HepG2 (cell line): ENCODE measurements around the gene TANC1. TPM values are rescaled to one million over a fixed set of nuclear protein-coding genes. Genes with fewer than 3 reads are reported as not detected.

ENCODE experiments used
- ATAC-seq: fragments of 200-7000 bp; cut with Tn5 transposase; 3 replicates; pipeline ENCODE4 v1.9.1; 2020; ENCODE audit warnings: mild to moderate bottlenecking, moderate library complexity
- BruUV-seq: library from RNA; stranded (reverse); fragments of 400-500 nt; replicated peaks from 2 replicates; lab custom pipeline; 2021; lab: Mats Ljungman, UMichigan
- CTCF ChIA-PET: fragments of 300-600 bp; formaldehyde crosslinking; extraction: SDS; loops from one replicate; lab custom pipeline; 2021; ENCODE audit warnings: low total read pairs, inconsistent platforms, low intra/inter-chr PET ratio; lab: Yijun Ruan, JAX
- POLR2A ChIA-PET: fragments of 350-600 bp; sonication (Branson Sonifier 250); formaldehyde crosslinking; loops from one replicate; lab custom pipeline; 2020; ENCODE audit warnings: antibody characterized with exemption, inconsistent platforms; lab: Yijun Ruan, JAX
- DNase-seq: peaks from one replicate; pipeline ENCODE4 v3.0.0-alpha.2; 2015; ENCODE audit warnings: low spot score
- FAIRE-seq: peaks from 3 replicates; lab custom pipeline; 2011; peaks lifted over from hg19 to GRCh38; lab: Jason Lieb, UNC
- H2AFZ ChIP-seq: one replicate; pipeline ENCODE4 v1.6.1; 2011; ENCODE audit warnings: low read length, inconsistent platforms
- H3K27ac ChIP-seq: fragments of 300-600 bp; 3 replicates; pipeline ENCODE4 v1.8.0; 2011; ENCODE audit warnings: mixed run types, mild to moderate bottlenecking, mixed read lengths, low read length, inconsistent platforms; ENCODE audit not compliant: insufficient read depth; ENCODE audit errors: extremely low read length
- H3K27me3 ChIP-seq, 2 experiments: fragments of 200-600 bp in 1 of 2; 2 replicates in 1 of 2; 3 replicates in 1 of 2; pipeline versions ENCODE4 v1.6.0 to v1.8.0; 2011; ENCODE audit warnings: low read length in 2 of 2, mild to moderate bottlenecking in 2 of 2, moderate library complexity in 2 of 2, inconsistent platforms in 1 of 2; ENCODE audit not compliant: insufficient read depth in 2 of 2, control insufficient read depth in 1 of 2
- H3K36me3 ChIP-seq, 2 experiments: fragments of 200-600 bp in 1 of 2; replicated peaks in 1 of 2; 2 replicates in 1 of 2; 3 replicates in 1 of 2; pipeline versions ENCODE4 v1.5.1 to v1.8.0; 2011; ENCODE audit warnings: low read length in 2 of 2, inconsistent platforms in 1 of 2; ENCODE audit not compliant: insufficient read depth in 2 of 2, control insufficient read depth in 1 of 2
- H3K4me1 ChIP-seq: 2 replicates; pipeline ENCODE4 v1.5.1; 2012; ENCODE audit warnings: low read length, inconsistent platforms; ENCODE audit not compliant: insufficient read depth
- H3K4me2 ChIP-seq: 2 replicates; pipeline ENCODE4 v1.6.0; 2011; ENCODE audit warnings: low read depth, low read length, inconsistent platforms
- H3K4me3 ChIP-seq, 3 experiments: fragments of 200-600 bp in 1 of 3; sonication (generic), shearing (Covaris generic) in 1 of 3; replicated peaks in 1 of 3; 2 replicates each; pipeline ENCODE4 v1.5.1; 2011 to 2016; ENCODE audit warnings: low read length in 3 of 3, inconsistent platforms in 2 of 3, low read depth in 2 of 3, mild to moderate bottlenecking in 2 of 3, control low read depth in 1 of 3, mixed read lengths in 1 of 3; ENCODE audit not compliant: insufficient read depth in 1 of 3
- H3K79me2 ChIP-seq: one replicate; pipeline ENCODE4 v1.6.1; 2011; ENCODE audit warnings: low read length, inconsistent platforms; ENCODE audit not compliant: insufficient read depth
- H3K9ac ChIP-seq: 2 replicates; pipeline ENCODE4 v1.6.0; 2011; ENCODE audit warnings: mild to moderate bottlenecking, low read depth, low read length, inconsistent platforms; ENCODE audit not compliant: insufficient read depth
- H3K9me3 ChIP-seq: 2 replicates; pipeline ENCODE4 v1.5.1; 2012; ENCODE audit warnings: mild to moderate bottlenecking, low read length
- H4K20me1 ChIP-seq: 2 replicates; pipeline ENCODE4 v1.6.0; 2011; ENCODE audit warnings: inconsistent platforms, mild to moderate bottlenecking, low read length, moderate library complexity; ENCODE audit not compliant: insufficient read depth
- ATF7-NPFF ChIP-seq: sonication (generic); formaldehyde crosslinking; IDR thresholded peaks from 2 replicates; pipeline ENCODE4 v1.8.1; 2023; ENCODE audit warnings: mild to moderate bottlenecking, low read depth, missing genetic modification reagents, moderate library complexity
- E2F5 ChIP-seq: sonication (generic); formaldehyde crosslinking; conservative IDR thresholded peaks from 2 replicates; pipeline ENCODE4 v1.4.0; 2020; ENCODE audit warnings: missing genetic modification reagents
- FOXM1 ChIP-seq: sonication (generic); formaldehyde crosslinking; IDR thresholded peaks from 2 replicates; pipeline ENCODE4 v1.5.0; 2020; ENCODE audit warnings: missing genetic modification reagents
- NCOR1 ChIP-seq: fragments of 200-600 bp; sonication (generic); IDR thresholded peaks from 2 replicates; pipeline ENCODE4 v1.7.0; 2017; ENCODE audit warnings: antibody characterized with exemption, low read length, borderline replicate concordance
- TOPORS ChIP-seq: sonication (generic); formaldehyde crosslinking; IDR thresholded peaks from 2 replicates; pipeline ENCODE4 v1.8.0; 2023; ENCODE audit warnings: mild to moderate bottlenecking, missing genetic modification reagents
- ZMYM3 ChIP-seq: sonication (generic); formaldehyde crosslinking; IDR thresholded peaks from 2 replicates; pipeline ENCODE4 v1.5.1; 2020; ENCODE audit warnings: mild to moderate bottlenecking, missing genetic modification reagents
- ZNF136 ChIP-seq: sonication (generic); formaldehyde crosslinking; IDR thresholded peaks from 2 replicates; pipeline ENCODE4 v1.8.1; 2022; ENCODE audit warnings: low read depth, mild to moderate bottlenecking, moderate library complexity, missing genetic modification reagents
- ZNF230 ChIP-seq: sonication (generic); formaldehyde crosslinking; IDR thresholded peaks from 2 replicates; pipeline ENCODE4 v1.4.0; 2020; ENCODE audit warnings: mild to moderate bottlenecking, missing genetic modification reagents
- ZNF607 ChIP-seq: sonication (generic); formaldehyde crosslinking; IDR thresholded peaks from 2 replicates; pipeline ENCODE4 v1.5.1; 2020; ENCODE audit warnings: missing genetic modification reagents, mild to moderate bottlenecking, borderline replicate concordance
- ZNF749 ChIP-seq: sonication (generic); formaldehyde crosslinking; IDR thresholded peaks from 2 replicates; pipeline ENCODE4 v1.8.0; 2022; ENCODE audit warnings: mild to moderate bottlenecking, missing genetic modification reagents, moderate library complexity, borderline replicate concordance
- ZNF773 ChIP-seq: sonication (generic); formaldehyde crosslinking; IDR thresholded peaks from 2 replicates; pipeline ENCODE4 v1.4.0; 2020; ENCODE audit warnings: missing genetic modification reagents, borderline replicate concordance
- ZUFSP ChIP-seq: sonication (generic); formaldehyde crosslinking; IDR thresholded peaks from 2 replicates; pipeline ENCODE4 v1.9.0; 2021; ENCODE audit warnings: missing genetic modification reagents, mild to moderate bottlenecking, borderline replicate concordance
- WGBS: methylation state at CpG from one replicate; pipeline ENCODE4 v1.1.6; 2017; ENCODE audit warnings: low lambda C conversion rate; 5-methylcytosine and 5-hydroxymethylcytosine counted together
- in situ Hi-C: cut with HindIII; loops from 2 replicates; pipeline ENCODE4 v1.10.0; 2017; ENCODE audit warnings: low pct_unique_long_range_greater_than_20kb; ENCODE audit not compliant: extremely low pct_ligation_motif_present
- intact Hi-C: fragments of 100-400 bp; cut with micrococcal nuclease; formaldehyde crosslinking; loops from one replicate; pipeline ENCODE4 v1.10.0; 2022; ENCODE audit not compliant: unreplicated experiment
- polyA plus RNA-seq, 8 experiments: library from polyadenylated mRNA; depleted of rRNA in 3 of 8; stranded (reverse) in 7 of 8; unstranded in 1 of 8; fragments of >200 nt; fragmentation: Illumina TruSeq in 4 of 8; extraction: Trizol in 4 of 8; gene quantifications; 2 replicates each; pipeline versions ENCODE4 v1.2.1 to v1.2.3, GENCODE V29; 2011 to 2016; ENCODE audit warnings: low read depth in 4 of 8, missing spikeins in 1 of 8, mixed read lengths in 1 of 8; ENCODE audit not compliant: insufficient read depth in 1 of 8
- total RNA-seq, 5 experiments: library from RNA; depleted of rRNA; stranded (reverse); fragments of >200 nt; fragmentation: Illumina TruSeq; extraction: Trizol; gene quantifications; 2 replicates each; pipeline ENCODE4 v1.2.3, GENCODE V29; 2016; ENCODE audit warnings: low read depth in 1 of 5
- TF ChIP-seq, protein P1 (sequence below): sonication (generic); formaldehyde crosslinking; IDR thresholded peaks from 2 replicates; pipeline ENCODE4 v1.4.0; 2020; ENCODE audit warnings: missing genetic modification reagents
- TF ChIP-seq, protein P2 (sequence below): sonication (generic); formaldehyde crosslinking; IDR thresholded peaks from 2 replicates; pipeline ENCODE4 v1.4.0; 2020; ENCODE audit warnings: missing genetic modification reagents, borderline replicate concordance

The TANC1 gene
- total and polyA plus RNA-seq, 2 of the 13 experiments (the other 11 are each of a cell fraction or from before 2014, with no cell fraction given), result 2.3 to 5.6 TPM

DNA sequence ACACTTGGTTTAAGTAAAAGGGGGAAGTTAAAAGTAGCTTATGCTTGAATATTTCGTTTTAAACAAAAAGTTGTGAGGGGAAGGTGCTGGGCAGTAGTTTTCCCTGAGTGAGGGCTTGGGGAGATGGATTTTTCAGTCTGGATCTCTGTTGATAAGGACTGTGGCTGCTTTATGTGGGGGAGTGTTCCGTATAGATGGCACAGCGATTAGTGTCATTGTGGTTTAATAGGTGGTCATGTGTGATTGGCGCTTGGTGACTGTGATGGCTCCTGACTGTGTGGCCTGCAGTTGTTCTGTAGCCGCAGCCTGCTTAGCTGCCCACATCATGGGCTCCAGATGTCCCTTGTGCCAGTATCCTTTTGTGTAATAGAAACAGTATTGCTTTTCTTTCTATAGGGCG is 161.9 kb downstream of the TANC1 start:
- H3K9me3 ChIP-seq, result no peaks in the 10 kb centered on the region
- H3K4me2 ChIP-seq, result no peak overlapping the region
- H4K20me1 ChIP-seq, result no peaks in the 10 kb centered on the region
- no peak for DNase-seq
- no peak overlapping the region for H3K27ac ChIP-seq
- H3K4me1 ChIP-seq, result no peaks in the 10 kb centered on the region
- intact Hi-C loops, result no loop called here
- 65% methylated on average over 6 of the region's 6 CpGs for WGBS
- no peak overlapping the region for H3K9ac ChIP-seq
- no peak overlapping the region for H3K4me3 ChIP-seq
- no peak for FAIRE-seq
- ATAC-seq, result no peak
- H3K79me2 ChIP-seq, result no peaks in the 10 kb centered on the region
- in situ Hi-C loops, result no loop called here
- POLR2A ChIA-PET, result no interaction called here
- no peak overlapping the region for H2AFZ ChIP-seq
- no peaks in the 10 kb centered on the region for H3K27me3 ChIP-seq
- CTCF ChIA-PET, result no interaction called here
- no TSS peak for BruUV-seq
- H3K36me3 ChIP-seq, result no peaks in the 10 kb centered on the region
- TF ChIP-seq, protein P1, sequence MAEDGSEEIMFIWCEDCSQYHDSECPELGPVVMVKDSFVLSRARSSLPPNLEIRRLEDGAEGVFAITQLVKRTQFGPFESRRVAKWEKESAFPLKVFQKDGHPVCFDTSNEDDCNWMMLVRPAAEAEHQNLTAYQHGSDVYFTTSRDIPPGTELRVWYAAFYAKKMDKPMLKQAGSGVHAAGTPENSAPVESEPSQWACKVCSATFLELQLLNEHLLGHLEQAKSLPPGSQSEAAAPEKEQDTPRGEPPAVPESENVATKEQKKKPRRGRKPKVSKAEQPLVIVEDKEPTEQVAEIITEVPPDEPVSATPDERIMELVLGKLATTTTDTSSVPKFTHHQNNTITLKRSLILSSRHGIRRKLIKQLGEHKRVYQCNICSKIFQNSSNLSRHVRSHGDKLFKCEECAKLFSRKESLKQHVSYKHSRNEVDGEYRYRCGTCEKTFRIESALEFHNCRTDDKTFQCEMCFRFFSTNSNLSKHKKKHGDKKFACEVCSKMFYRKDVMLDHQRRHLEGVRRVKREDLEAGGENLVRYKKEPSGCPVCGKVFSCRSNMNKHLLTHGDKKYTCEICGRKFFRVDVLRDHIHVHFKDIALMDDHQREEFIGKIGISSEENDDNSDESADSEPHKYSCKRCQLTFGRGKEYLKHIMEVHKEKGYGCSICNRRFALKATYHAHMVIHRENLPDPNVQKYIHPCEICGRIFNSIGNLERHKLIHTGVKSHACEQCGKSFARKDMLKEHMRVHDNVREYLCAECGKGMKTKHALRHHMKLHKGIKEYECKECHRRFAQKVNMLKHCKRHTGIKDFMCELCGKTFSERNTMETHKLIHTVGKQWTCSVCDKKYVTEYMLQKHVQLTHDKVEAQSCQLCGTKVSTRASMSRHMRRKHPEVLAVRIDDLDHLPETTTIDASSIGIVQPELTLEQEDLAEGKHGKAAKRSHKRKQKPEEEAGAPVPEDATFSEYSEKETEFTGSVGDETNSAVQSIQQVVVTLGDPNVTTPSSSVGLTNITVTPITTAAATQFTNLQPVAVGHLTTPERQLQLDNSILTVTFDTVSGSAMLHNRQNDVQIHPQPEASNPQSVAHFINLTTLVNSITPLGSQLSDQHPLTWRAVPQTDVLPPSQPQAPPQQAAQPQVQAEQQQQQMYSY (CRISPR knock-in tag), result no peak
- TF ChIP-seq ZNF773 (no peak), ATF7-NPFF (CRISPR knock-in tag) (no peak), E2F5 (CRISPR knock-in tag) (no peak), ZMYM3 (CRISPR knock-in tag) (no peak), TOPORS (CRISPR knock-in tag) (no peak), ZNF749 (CRISPR knock-in tag) (no peak), ZUFSP (CRISPR knock-in tag) (no peak), ZNF230 (CRISPR knock-in tag) (no peak), ZNF607 (CRISPR knock-in tag) (no peak), ZNF136 (no peak), FOXM1 (CRISPR knock-in tag) (no peak), NCOR1 (no peak)
- TF ChIP-seq, protein P2, sequence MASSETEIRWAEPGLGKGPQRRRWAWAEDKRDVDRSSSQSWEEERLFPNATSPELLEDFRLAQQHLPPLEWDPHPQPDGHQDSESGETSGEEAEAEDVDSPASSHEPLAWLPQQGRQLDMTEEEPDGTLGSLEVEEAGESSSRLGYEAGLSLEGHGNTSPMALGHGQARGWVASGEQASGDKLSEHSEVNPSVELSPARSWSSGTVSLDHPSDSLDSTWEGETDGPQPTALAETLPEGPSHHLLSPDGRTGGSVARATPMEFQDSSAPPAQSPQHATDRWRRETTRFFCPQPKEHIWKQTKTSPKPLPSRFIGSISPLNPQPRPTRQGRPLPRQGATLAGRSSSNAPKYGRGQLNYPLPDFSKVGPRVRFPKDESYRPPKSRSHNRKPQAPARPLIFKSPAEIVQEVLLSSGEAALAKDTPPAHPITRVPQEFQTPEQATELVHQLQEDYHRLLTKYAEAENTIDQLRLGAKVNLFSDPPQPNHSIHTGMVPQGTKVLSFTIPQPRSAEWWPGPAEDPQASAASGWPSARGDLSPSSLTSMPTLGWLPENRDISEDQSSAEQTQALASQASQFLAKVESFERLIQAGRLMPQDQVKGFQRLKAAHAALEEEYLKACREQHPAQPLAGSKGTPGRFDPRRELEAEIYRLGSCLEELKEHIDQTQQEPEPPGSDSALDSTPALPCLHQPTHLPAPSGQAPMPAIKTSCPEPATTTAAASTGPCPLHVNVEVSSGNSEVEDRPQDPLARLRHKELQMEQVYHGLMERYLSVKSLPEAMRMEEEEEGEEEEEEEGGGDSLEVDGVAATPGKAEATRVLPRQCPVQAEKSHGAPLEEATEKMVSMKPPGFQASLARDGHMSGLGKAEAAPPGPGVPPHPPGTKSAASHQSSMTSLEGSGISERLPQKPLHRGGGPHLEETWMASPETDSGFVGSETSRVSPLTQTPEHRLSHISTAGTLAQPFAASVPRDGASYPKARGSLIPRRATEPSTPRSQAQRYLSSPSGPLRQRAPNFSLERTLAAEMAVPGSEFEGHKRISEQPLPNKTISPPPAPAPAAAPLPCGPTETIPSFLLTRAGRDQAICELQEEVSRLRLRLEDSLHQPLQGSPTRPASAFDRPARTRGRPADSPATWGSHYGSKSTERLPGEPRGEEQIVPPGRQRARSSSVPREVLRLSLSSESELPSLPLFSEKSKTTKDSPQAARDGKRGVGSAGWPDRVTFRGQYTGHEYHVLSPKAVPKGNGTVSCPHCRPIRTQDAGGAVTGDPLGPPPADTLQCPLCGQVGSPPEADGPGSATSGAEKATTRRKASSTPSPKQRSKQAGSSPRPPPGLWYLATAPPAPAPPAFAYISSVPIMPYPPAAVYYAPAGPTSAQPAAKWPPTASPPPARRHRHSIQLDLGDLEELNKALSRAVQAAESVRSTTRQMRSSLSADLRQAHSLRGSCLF (CRISPR knock-in tag), result no peak
